Measurements from ENCODE around the gene GRIP2.

GRCh38 chr3:14485981-14486380 lies 54.2 kb downstream of the GRIP2 start:
- TF ChIP-seq, protein P1, sequence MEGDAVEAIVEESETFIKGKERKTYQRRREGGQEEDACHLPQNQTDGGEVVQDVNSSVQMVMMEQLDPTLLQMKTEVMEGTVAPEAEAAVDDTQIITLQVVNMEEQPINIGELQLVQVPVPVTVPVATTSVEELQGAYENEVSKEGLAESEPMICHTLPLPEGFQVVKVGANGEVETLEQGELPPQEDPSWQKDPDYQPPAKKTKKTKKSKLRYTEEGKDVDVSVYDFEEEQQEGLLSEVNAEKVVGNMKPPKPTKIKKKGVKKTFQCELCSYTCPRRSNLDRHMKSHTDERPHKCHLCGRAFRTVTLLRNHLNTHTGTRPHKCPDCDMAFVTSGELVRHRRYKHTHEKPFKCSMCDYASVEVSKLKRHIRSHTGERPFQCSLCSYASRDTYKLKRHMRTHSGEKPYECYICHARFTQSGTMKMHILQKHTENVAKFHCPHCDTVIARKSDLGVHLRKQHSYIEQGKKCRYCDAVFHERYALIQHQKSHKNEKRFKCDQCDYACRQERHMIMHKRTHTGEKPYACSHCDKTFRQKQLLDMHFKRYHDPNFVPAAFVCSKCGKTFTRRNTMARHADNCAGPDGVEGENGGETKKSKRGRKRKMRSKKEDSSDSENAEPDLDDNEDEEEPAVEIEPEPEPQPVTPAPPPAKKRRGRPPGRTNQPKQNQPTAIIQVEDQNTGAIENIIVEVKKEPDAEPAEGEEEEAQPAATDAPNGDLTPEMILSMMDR (optimal IDR thresholded peaks at IDR 0.05 in 1 of 3, IDR thresholded peaks at IDR 0.05 in 1 of 3, conservative IDR thresholded peaks at IDR 0.05 in 1 of 3; ENCODE audit: extremely low read depth in 1 of 3, insufficient read depth in 2 of 3, low read length in 3 of 3): no peak
- no peak for TF ChIP-seq EZH2 (IDR thresholded peaks at IDR 0.05; ENCODE audit: low read length)
